GM18951 (cell line): ENCODE results near the gene SEMA3F.

Experiments
- POLR2A ChIP-seq: IDR thresholded peaks from 4 replicates; pipeline ENCODE4 v1.6.1; 2011; ENCODE audit warnings: mild to moderate bottlenecking; ENCODE audit not compliant: insufficient read length, insufficient read depth; ENCODE audit errors: extremely low read depth
- in situ Hi-C: fragments of 300-500 bp; cut with MboI; formaldehyde crosslinking; loops from one replicate; pipeline ENCODE4 v1.12.0; 2022; ENCODE audit warnings: low sequenced_read_pairs, mixed read lengths, inconsistent platforms; ENCODE audit not compliant: unreplicated experiment

Gene SEMA3F

GRCh38 chr3:50153782-50154475 is 1.2 kb upstream of the SEMA3F start:
- TF ChIP-seq POLR2A = no peak
- in situ Hi-C loops = no loop called here

DNA sequence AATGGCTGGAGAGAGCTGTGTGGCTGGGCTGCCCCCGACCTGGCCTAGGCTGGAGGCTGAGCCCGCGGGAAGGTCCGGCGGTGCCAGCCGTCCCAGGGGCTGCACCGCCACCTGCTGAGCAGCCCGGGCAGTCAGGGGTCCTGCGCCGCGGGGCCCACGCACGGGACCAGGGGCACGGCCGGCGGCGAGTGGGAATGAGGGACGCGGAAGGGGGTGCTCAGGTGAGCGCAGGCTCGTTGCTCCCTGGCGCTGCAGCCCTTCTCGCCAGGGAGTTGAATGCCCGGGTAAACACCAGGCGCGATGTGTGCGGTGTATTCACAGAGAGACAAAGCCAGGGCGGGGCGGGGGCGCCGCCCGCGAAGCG is 666 bp upstream of the SEMA3F start:
- in situ Hi-C loops = no loop called here
- TF ChIP-seq POLR2A = no peak

GRCh38 chr3:50155491-50155878 is 361 bp downstream of the SEMA3F start:
- in situ Hi-C loops = no loop called here
- no peak for TF ChIP-seq POLR2A

DNA sequence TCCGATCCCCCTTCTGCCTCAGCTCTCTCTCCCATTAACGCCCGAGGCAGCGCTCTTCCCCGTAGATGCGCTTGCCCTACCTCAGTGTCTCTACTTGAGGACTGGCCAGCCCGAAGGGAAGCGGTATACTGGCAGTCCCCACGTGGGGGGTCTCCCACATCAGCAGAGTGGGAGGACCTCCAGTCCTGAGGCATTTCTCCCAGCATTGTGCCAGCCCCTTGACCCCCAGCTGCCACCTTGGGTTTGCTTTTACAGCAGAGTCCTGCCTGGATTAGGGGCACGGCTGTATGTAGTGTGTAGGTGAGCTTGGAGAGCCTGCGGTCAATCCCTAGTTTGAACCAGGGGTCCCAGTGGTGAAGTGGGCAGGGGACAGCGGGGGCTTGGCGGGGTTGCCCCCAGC is 767 bp downstream of the SEMA3F start:
- TF ChIP-seq POLR2A = no peak
- in situ Hi-C loops = no loop called here

GRCh38 chr3:50156549-50157493 is 1.7 kb downstream of the SEMA3F start:
- in situ Hi-C loops = no loop called here
- no peak for TF ChIP-seq POLR2A

- no peak for TF ChIP-seq POLR2A
- in situ Hi-C loops = no loop called here
These were observed 2.9 kb downstream of the SEMA3F start for GRCh38 chr3:50157827-50158529.

GRCh38 chr3:50158530-50159146 is 3.5 kb downstream of the SEMA3F start:
- in situ Hi-C loops = no loop called here
- TF ChIP-seq POLR2A = no peak

DNA sequence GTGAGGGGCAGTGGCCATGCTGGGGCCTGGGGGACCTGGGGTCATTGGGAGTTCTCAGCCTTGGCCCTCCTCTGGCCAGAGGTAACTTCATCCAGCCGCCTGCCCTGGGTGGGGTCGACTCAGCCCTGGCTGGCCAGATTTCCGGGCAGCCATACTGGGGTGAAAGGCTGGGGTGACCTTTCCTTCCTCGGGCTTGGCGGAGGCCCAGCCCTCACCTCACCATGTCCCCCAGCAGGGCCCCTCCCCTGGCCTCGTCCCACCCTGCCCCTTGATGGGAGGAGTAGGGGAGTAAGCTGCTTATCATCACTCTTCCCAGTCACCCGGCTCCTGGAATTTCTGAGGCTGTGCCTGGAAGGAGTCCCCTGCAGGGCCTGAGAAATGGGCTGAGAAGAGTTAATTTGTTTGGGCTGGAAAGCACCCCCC is 5.4 kb downstream of the SEMA3F start:
- in situ Hi-C loops = no loop called here
- TF ChIP-seq POLR2A = no peak

DNA sequence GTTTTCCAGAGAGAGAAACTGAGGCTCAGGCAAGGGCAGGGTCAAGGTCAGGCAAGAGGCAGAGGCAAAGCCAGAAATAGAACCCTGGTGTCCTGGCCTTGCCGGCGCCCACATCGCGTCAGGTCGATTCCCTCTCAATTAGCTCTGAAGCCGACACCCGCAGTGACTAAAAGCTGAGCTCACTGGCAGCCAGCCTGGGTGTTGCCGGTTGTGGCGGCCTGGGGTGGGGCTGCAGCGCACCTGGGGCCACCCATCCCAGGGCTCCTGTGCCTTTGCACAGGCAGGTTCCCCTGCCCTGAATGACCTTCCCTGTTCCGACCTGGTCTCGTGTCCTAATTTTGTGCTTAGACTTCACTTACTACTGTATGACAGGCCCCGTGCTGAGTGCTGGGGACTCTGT is 6.2 kb downstream of the SEMA3F start:
- TF ChIP-seq POLR2A = no peak
- in situ Hi-C loops = no loop called here

DNA sequence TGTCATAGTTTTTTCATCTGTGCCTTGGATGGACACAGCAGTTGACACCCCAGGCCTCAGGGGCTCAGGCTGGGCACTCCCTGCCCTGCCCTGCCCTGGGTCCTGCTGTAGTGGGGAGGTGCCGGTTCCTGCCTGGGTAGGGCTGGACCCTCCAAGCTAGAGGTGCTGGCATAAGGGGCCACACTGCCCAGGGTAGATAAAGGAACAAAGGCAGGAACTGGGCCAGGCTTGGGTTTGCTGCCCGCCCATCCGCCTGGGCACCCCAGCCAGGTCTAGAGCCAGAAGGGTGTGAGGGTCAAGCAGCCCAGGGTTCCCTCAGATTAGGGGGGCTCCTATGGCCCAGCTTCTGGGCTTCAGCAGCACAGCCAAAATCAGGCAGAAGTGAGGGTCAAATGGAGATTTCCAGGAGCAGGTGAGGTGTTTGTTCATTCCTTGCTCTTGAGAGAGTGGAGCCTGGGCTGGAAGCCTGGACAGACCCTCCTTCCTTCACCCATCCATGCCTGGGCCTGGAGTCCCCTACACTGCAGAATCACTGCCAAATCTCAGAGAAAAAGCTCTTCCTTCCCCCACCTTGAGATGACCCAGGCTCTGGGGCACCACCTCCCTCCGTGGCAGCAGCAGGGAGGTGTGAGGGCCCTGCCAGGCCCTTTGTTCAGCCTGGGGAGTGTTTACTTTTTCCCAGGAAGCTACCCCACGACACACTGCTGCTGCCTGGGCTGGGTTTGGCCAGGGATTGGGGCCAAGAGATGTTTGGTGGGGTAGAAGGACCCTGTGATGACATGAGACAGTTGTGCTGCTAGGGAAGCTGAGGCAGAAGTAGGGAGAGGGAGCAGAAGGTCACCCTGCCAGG is 7.1 kb downstream of the SEMA3F start:
- no peak for TF ChIP-seq POLR2A
- in situ Hi-C loops = no loop called here

- TF ChIP-seq POLR2A = no peak
- in situ Hi-C loops = no loop called here
These were observed 8.7 kb downstream of the SEMA3F start for GRCh38 chr3:50163572-50164455.

- TF ChIP-seq POLR2A = no peak
- in situ Hi-C loops = no loop called here
These were observed 9.4 kb downstream of the SEMA3F start for GRCh38 chr3:50164481-50164880.
